ENCODE measurements around the gene KANK2. TPM values are rescaled to one million over a fixed set of nuclear protein-coding genes. Genes with fewer than 3 reads are reported as not detected.

KANK2 gene
- total and polyA plus RNA-seq, 2 of the 8 experiments (the other 6 are each of a cell fraction or from before 2014, with no cell fraction given), result 25.2 to 42.3 TPM

DNA sequence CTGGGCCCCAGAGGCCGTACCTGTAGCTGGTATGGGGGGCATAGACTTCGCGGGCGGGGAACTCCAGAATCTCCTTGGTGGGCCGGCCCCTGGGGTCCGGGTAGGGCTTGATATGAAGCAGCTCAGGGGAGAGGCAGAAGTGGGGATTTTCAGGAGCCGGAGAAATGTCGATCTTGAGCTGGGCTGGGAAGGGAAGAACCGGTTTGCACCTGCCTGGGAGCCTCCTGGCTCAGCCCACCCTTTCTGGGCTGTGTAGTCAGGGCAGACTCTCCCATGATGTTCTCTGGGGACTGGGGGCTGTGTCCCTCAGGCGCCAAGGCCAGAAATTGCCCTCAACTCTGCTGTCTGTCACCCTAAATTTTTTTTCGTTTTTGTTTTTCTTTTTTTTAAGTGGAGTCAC is 44.7 kb upstream of the KANK2 start:
- Histone ChIP-seq H3K23ac (ENCODE audit: insufficient read length) (no peak overlapping the region), H3K9me3 (ENCODE audit: insufficient read depth in 2 of 2, low read depth in 1 of 2, low read length in 1 of 2) (no peaks in the 10 kb centered on the region), H2AK5ac (ENCODE audit: low read depth, low read length) (no peak overlapping the region), H3K79me2 (ENCODE audit: control insufficient read depth in 1 of 2, insufficient read depth in 2 of 2, low read length in 2 of 2) (no peaks in the 10 kb centered on the region), H3K4me3 (ENCODE audit: extremely low read depth in 1 of 4, insufficient read depth in 2 of 4, low read depth in 3 of 4, low read length in 4 of 4) (no peak overlapping the region), H3K27me3 (replicated peaks in 1 of 4; ENCODE audit: control insufficient read depth in 3 of 4, extremely low read depth in 1 of 4, insufficient read depth in 3 of 4, low read length in 3 of 4) (no peaks in the 10 kb centered on the region), H3K18ac (ENCODE audit: extremely low read depth, low read length) (no peak overlapping the region), H3K4ac (replicated peaks; ENCODE audit: insufficient read length, low read depth, low read length) (no peak overlapping the region), H3K4me2 (ENCODE audit: insufficient read depth in 1 of 2, low read depth in 2 of 2, low read length in 2 of 2) (no peak overlapping the region), H4K8ac (ENCODE audit: extremely low read depth, insufficient read depth, low read length) (no peak overlapping the region), H4K20me1 (replicated peaks in 1 of 2; ENCODE audit: control insufficient read depth in 1 of 2, insufficient read depth in 2 of 2, low read length in 2 of 2) (peaks cover 0 to 6% of the 10 kb centered on the region in 2 experiments), H3K9ac (replicated peaks in 1 of 4; ENCODE audit: extremely low read depth in 1 of 4, low read depth in 3 of 4, low read length in 3 of 4) (no peak overlapping the region), H3K56ac (replicated peaks; ENCODE audit: insufficient read length, low read depth, low read length) (no peak overlapping the region), H3K14ac (ENCODE audit: insufficient read length) (no peak overlapping the region), H2BK5ac (ENCODE audit: low read depth, low read length) (no peak overlapping the region), H2BK15ac (ENCODE audit: low read length) (no peak overlapping the region), H3K79me1 (ENCODE audit: low read depth, low read length) (no peaks in the 10 kb centered on the region), H3K36me3 (ENCODE audit: control insufficient read depth in 2 of 4, insufficient read depth in 4 of 4, low read length in 3 of 4) (peaks cover 0 to 3% (median 1%) of the 10 kb centered on the region in 4 experiments; a peak in 4 of 8 replicates), H4K5ac (ENCODE audit: insufficient read length, low read depth, low read length) (no peak overlapping the region), H3K23me2 (ENCODE audit: low read depth, low read length) (no peaks in the 10 kb centered on the region), H3K27ac (ENCODE audit: low read depth, low read length) (no peak overlapping the region), H2BK20ac (ENCODE audit: low read length) (no peak overlapping the region), H4K91ac (replicated peaks; ENCODE audit: insufficient read length, low read length) (no peak overlapping the region), H2BK12ac (ENCODE audit: low read depth, low read length) (no peak overlapping the region), H2BK120ac (replicated peaks; ENCODE audit: low read depth, low read length) (no peak overlapping the region), H3K4me1 (replicated peaks in 1 of 4; ENCODE audit: control insufficient read depth in 3 of 4, insufficient read depth in 4 of 4, low read length in 3 of 4) (peaks cover 3 to 5% (median 4%) of the 10 kb centered on the region in 4 experiments; a peak in 4 of 7 replicates), H2AFZ (ENCODE audit: low read length) (no peak overlapping the region)
- TF ChIP-seq, protein P1, sequence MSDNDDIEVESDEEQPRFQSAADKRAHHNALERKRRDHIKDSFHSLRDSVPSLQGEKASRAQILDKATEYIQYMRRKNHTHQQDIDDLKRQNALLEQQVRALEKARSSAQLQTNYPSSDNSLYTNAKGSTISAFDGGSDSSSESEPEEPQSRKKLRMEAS (IDR thresholded peaks at IDR 0.05), result no peak
- TF ChIP-seq JUN (IDR thresholded peaks at IDR 0.05; ENCODE audit: low read depth, low read length), result no peak
- POLR2A ChIA-PET (ENCODE audit: partially characterized antibody), result interaction anchor here (2.6 kb wide), 1 partner anchor 11 kb away, joined by 9 read pairs; no protein-coding TSS in a partner anchor
- no peak for FAIRE-seq
- no peak for DNase-seq (ENCODE audit: low read depth in 1 of 2, low spot score in 2 of 2)
- 86% methylated on average over 11 of the region's 11 CpGs; no CpG with 5 or more reads in 1 of the 2 experiments for WGBS, 2 experiments (ENCODE audit: extremely low coverage in 1 of 2, insufficient coverage in 1 of 2, insufficient read length in 1 of 2, insufficient replicate concordance in 2 of 2, low coverage in 1 of 2, low lambda C conversion rate in 2 of 2, missing lambda C conversion rate in 1 of 2)
- CTCF ChIA-PET (ENCODE audit: partially characterized antibody), result interaction anchor here (0.8 to 2.8 kb wide), 5 partner anchors 11 to 70 kb away, joined by 3 to 10 read pairs (median 4); no protein-coding TSS in a partner anchor

Data from H1 (cell line).